GM18511 (cell line): ENCODE measurements around the gene C15orf61.

Source experiments
- ATAC-seq: cut with Tn5 transposase; IDR thresholded peaks from one replicate; pipeline ENCODE4 v1.9.1; 2021; ENCODE audit warnings: mild to moderate bottlenecking, moderate library complexity; ENCODE audit not compliant: unreplicated experiment

The C15orf61 gene

GRCh38 chr15:67512933-67513714 lies 7.8 kb upstream of the C15orf61 start:
- ATAC-seq, result no peak

DNA sequence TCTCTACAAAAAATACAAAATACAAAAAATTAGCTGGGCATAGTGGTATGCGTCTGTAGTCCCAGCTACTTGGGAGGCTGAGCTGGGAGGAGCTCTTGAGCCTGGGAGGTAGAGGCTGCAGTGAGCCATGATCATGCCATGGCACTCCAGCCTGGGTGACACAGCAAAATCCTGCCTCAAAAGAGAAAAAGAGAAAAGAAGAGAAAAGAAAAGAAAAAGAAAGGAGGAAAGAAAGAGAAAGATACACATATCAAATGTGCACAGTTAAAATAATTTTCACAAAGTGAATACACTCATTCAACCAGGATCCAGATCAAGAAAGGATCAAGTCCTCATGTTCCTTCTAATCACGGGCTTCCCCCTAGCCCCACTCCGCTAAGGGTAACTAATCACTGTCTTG lies 5.8 kb upstream of the C15orf61 start:
- ATAC-seq, result no peak

DNA sequence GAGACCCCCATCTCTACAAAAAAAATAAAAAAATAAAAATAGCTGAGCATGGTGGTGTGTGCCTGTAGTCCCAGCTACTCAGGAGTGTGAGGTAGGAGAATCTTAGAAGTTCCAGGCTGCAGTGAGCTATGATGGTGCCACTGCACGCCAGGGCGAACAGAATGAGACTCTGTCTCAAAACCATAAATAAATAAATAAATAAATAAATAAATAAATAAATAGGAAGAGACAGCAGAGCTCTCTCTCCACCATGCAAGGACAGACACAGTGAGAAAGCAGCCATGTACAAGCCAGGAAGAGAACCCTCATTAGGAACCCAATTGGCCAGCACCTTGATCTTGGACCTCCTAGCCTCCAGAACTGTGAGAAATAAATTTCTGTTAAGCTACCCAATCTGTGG lies 5.4 kb upstream of the C15orf61 start:
- no peak for ATAC-seq

DNA sequence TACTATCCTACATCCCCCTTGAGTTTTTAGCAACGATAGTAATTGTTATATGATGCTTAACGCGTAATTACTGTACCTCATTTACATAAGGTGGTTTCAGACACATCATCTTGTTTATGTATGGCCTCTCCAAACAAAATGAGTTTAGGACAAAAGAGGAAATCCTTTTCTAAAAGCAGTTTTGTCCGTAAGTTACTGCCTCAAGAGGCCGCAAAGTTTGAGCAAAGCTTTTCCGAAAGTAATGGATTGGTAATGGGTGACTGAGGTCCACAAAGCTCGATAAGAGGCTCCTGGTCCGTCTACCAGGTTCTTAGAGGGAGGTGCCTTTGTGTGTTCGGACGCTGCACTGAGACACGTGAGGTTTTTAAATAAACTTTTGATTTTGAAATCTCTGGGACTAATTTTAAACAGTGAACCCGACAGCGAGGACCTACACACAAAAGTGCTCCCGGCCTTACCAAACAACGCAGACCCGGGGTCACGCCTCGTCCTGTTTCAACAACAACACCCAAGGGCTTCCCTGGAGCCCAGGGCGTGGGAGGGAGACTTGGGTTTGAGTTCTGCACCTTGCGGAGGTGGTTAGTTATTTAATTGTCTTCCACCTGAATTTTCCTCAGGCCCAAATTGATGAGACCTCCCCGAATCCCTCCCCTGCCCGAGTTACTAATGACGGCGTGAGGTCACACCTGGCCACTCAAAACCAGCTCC lies 456 bp upstream of the C15orf61 start:
- ATAC-seq, result no peak

- ATAC-seq, result no peak
Observed at GRCh38 chr15:67521783-67522568, 1.0 kb downstream of the C15orf61 start.

GRCh38 chr15:67523330-67523729 lies 2.4 kb downstream of the C15orf61 start:
- ATAC-seq, result no peak

DNA sequence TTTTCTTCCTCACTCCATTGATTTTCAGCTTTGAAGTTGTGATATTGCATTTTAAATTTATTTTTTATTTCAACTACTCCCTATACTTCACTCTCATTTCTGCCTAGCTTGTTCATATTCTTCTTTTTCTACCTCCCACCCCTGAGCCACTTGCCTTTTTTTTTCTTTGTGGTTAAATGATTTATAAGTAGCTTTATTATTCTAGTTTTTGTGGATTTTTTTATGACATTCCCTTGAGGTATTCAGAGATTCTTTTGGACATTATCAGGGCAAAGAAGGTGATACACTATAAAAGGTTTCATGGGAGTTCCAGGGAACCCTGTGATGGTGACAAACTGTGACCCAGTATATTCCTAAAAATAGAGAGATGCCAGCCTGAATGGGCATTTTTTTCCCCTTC lies 3.3 kb downstream of the C15orf61 start:
- no peak for ATAC-seq

GRCh38 chr15:67528513-67528912 lies 7.6 kb downstream of the C15orf61 start:
- ATAC-seq, result no peak

GRCh38 chr15:67531379-67531914 lies 10.5 kb downstream of the C15orf61 start:
- no peak for ATAC-seq

GRCh38 chr15:67533873-67534272 lies 12.9 kb downstream of the C15orf61 start:
- no peak for ATAC-seq

DNA sequence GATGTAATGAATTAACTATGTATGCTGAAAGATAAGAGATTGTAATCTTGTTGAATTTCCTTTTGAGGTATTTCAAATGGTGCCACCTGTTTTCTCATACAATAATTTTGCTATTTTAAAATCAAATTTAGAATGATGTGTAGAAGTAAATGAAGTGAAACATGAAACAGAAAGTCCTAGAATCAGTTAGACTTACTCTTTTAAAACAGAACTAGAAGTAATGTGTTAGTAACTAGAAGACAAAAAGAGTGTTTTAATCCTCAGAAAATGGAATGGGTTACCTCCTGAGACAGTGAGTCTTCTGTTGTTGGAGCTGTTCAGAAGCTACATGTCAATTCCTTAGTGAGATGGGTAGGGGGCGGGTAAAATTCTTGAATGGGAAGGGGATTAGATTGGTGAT lies 13.4 kb downstream of the C15orf61 start:
- ATAC-seq, result no peak

- no peak for ATAC-seq
Observed at GRCh38 chr15:67537771-67538170, 16.8 kb downstream of the C15orf61 start.

GRCh38 chr15:67542420-67543347 lies 21.8 kb downstream of the C15orf61 start, which contains the start of gene MAP2K5:
Gene MAP2K5 (plus strand): TSS chr15:67542703. CDS start chr15:67543336, 633 bp downstream.
- ATAC-seq, result peak; percentile 52

GRCh38 chr15:67543348-67543718 lies 22.4 kb downstream of the C15orf61 start:
- ATAC-seq, result no peak

DNA sequence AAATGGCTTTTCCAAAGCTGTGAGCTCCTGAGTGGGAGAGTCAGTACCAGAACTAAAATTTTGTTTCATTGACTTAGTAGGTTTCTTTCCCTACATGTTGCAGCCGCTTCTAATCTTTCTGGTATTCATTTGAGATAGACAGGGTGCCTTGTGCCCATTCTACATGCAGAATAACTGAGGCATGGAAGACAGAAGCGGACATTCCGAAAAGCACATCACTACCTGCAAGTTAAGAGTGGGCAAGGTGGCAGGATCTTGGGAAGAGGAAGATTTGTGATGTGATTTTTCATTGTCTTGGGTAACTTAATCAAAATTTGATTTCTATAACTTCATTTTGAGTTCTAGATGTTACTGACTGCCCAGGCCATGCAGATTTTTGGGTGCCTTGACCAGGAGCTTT lies 23.5 kb downstream of the C15orf61 start:
- no peak for ATAC-seq

GRCh38 chr15:67545864-67546263 lies 24.9 kb downstream of the C15orf61 start:
- ATAC-seq, result no peak

GRCh38 chr15:67547064-67547463 lies 26.1 kb downstream of the C15orf61 start:
- no peak for ATAC-seq

DNA sequence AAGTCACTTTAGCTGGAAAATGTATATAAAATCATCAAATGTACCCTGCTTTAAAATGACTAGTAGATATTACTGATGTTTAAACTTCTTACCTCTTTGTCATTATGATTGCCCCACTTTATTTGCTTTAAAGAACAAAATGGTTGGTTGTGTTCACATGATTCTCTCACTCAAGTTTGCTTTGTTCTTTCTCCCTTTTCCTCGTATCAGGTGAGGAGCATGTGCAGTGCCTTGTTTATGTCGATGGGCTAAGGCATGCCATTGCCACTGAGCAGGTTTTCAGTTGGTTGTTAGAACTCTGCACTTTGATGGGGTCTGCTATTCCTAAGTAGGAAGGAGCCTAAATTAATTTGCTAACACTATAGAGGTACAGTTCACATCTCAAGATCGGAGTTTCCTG lies 26.9 kb downstream of the C15orf61 start:
- ATAC-seq, result no peak

- ATAC-seq, result no peak
Observed at GRCh38 chr15:67548236-67548852, 27.4 kb downstream of the C15orf61 start.
